NT2/D1 (cell line): Measurements from ENCODE around the gene KRTAP5-3.

Experiments
- DNase-seq: peaks from one replicate; pipeline ENCODE4 v3.0.0-alpha.2; 2011; ENCODE audit warnings: low read depth, low spot score
- H3K27me3 ChIP-seq: 2 replicates; pipeline ENCODE4 v1.6.0; 2011; ENCODE audit warnings: mild to moderate bottlenecking; ENCODE audit not compliant: insufficient read length, insufficient read depth
- H3K36me3 ChIP-seq: 2 replicates; pipeline ENCODE4 v1.6.1; 2011; ENCODE audit warnings: mild to moderate bottlenecking, low read length, mixed read lengths; ENCODE audit not compliant: insufficient read depth, insufficient read length
- H3K4me1 ChIP-seq: 2 replicates; pipeline ENCODE4 v1.5.1; 2011; ENCODE audit not compliant: insufficient read depth, insufficient read length
- H3K4me3 ChIP-seq: 2 replicates; pipeline ENCODE4 v1.5.1; 2011; ENCODE audit warnings: low read depth; ENCODE audit not compliant: insufficient read length
- H3K9ac ChIP-seq: 2 replicates; pipeline ENCODE4 v1.6.0; 2011; ENCODE audit warnings: low read depth; ENCODE audit not compliant: insufficient read length
- H3K9me3 ChIP-seq: 2 replicates; pipeline ENCODE4 v1.5.1; 2011; ENCODE audit warnings: mild to moderate bottlenecking, low read length; ENCODE audit not compliant: insufficient read depth
- SUZ12 ChIP-seq: IDR thresholded peaks from 2 replicates; pipeline ENCODE4 v1.6.1; 2011; ENCODE audit not compliant: insufficient read length, insufficient read depth; ENCODE audit errors: extremely low read depth
- YY1 ChIP-seq: IDR thresholded peaks from 2 replicates; pipeline ENCODE4 v1.6.1; 2011; ENCODE audit not compliant: insufficient read length, insufficient read depth
- ZNF274 ChIP-seq: IDR thresholded peaks from 2 replicates; pipeline ENCODE4 v1.6.1; 2011; ENCODE audit warnings: mild to moderate bottlenecking, low read depth, low read length

Gene KRTAP5-3

GRCh38 chr11:1572197-1573076 lies 35.8 kb downstream of the KRTAP5-3 start, which contains the start of gene DUSP8:
Gene DUSP8 (minus strand): TSS chr11:1572271. CDS start chr11:1565826, 6,445 bp downstream.
- no peaks in the 10 kb centered on the region for H3K9me3 ChIP-seq
- H3K9ac ChIP-seq, result peak within 1 kb of the TSS; percentile 90
- TF ChIP-seq ZNF274 (no peak), YY1 (no peak), SUZ12 (no peak)
- H3K36me3 ChIP-seq, result peaks cover 8% of the 10 kb centered on the region
- peaks cover 49% of the 10 kb centered on the region for H3K27me3 ChIP-seq
- peaks cover 39% of the 10 kb centered on the region for H3K4me1 ChIP-seq
- H3K4me3 ChIP-seq, result peak within 1 kb of the TSS; percentile 65
- peak; percentile 33 for DNase-seq

GRCh38 chr11:1571760-1572196 lies 36.5 kb downstream of the KRTAP5-3 start:
- H3K27me3 ChIP-seq, result peaks cover 47% of the 10 kb centered on the region
- H3K4me3 ChIP-seq, result peak overlapping the region; percentile 65
- peak overlapping the region; percentile 90 for H3K9ac ChIP-seq
- no peak for DNase-seq
- peaks cover 40% of the 10 kb centered on the region for H3K4me1 ChIP-seq
- peaks cover 11% of the 10 kb centered on the region for H3K36me3 ChIP-seq
- TF ChIP-seq SUZ12 (no peak), ZNF274 (no peak), YY1 (no peak)
- no peaks in the 10 kb centered on the region for H3K9me3 ChIP-seq

GRCh38 chr11:1570896-1571759 lies 37.1 kb downstream of the KRTAP5-3 start:
- H3K36me3 ChIP-seq, result peaks cover 11% of the 10 kb centered on the region
- peaks cover 43% of the 10 kb centered on the region for H3K4me1 ChIP-seq
- no peak for DNase-seq
- H3K9me3 ChIP-seq, result no peaks in the 10 kb centered on the region
- H3K9ac ChIP-seq, result peak overlapping the region; percentile 90
- H3K4me3 ChIP-seq, result peak overlapping the region; percentile 65
- H3K27me3 ChIP-seq, result peaks cover 44% of the 10 kb centered on the region
- no peak for TF ChIP-seq SUZ12
- TF ChIP-seq YY1, result no peak
- no peak for TF ChIP-seq ZNF274

GRCh38 chr11:1570531-1570895 lies 37.8 kb downstream of the KRTAP5-3 start:
- peak overlapping the region; percentile 70 for H3K9ac ChIP-seq
- H3K27me3 ChIP-seq, result peaks cover 41% of the 10 kb centered on the region
- no peak for DNase-seq
- peaks cover 13% of the 10 kb centered on the region for H3K36me3 ChIP-seq
- TF ChIP-seq YY1 (no peak), ZNF274 (no peak), SUZ12 (no peak)
- peaks cover 46% of the 10 kb centered on the region for H3K4me1 ChIP-seq
- peak overlapping the region; percentile 65 for H3K4me3 ChIP-seq
- H3K9me3 ChIP-seq, result no peaks in the 10 kb centered on the region

DNA sequence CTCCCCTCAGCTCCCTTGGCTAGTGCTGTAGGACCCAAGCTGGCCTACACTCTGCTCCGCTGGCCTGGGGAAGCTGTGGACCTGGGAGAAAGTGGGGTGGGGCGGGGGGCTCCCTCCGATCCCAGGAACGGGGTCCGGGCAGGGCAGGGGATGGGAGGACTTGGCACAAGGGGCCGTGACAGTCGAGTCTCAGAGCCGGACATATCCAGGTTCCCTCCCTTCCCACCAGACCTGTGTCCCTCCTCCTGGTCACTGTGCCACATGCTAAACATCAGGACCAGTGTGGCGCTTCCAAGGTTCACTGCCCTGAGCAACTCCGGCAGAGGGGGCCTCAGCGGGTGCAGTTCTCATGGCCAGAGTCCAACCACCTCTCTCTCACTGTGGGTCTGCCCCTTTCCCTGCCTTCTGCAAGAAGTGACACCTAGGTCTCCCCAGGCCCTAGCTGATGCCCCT lies 38.2 kb downstream of the KRTAP5-3 start:
- H3K4me1 ChIP-seq, result peaks cover 51% of the 10 kb centered on the region
- peaks cover 17% of the 10 kb centered on the region for H3K36me3 ChIP-seq
- peak overlapping the region; percentile 17 for H3K9ac ChIP-seq
- no peaks in the 10 kb centered on the region for H3K9me3 ChIP-seq
- DNase-seq, result no peak
- no peak overlapping the region for H3K4me3 ChIP-seq
- H3K27me3 ChIP-seq, result peaks cover 39% of the 10 kb centered on the region
- no peak for TF ChIP-seq SUZ12
- TF ChIP-seq YY1, result no peak
- TF ChIP-seq ZNF274, result no peak

DNA sequence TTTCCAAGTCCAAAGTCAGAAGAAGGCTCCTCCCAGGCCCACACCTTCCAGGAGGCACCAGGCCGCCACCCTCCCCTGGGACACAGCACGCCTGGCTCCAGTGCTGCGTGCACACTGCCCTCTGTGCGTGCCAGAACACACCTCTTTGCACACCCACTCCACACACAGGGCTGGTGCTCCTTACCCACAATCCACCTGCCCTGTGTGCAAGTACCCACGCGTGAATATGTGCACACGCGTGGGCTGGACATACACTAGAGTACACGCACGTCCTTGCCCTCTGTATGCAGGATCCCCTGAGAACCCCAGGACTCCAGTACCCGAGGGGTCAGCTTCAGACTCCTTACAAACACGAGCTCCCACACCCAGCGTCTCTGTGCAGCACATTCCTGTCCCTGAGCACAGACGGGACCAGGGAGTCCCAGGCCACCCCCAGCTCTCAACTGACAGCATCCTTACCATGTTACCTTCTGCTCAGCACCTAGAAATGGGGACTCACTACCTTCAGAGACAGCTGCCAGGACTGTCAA lies 38.9 kb downstream of the KRTAP5-3 start:
- H3K9ac ChIP-seq, result peak overlapping the region; percentile 38
- TF ChIP-seq YY1 (no peak), ZNF274 (no peak), SUZ12 (no peak)
- peaks cover 56% of the 10 kb centered on the region for H3K4me1 ChIP-seq
- DNase-seq, result no peak
- H3K9me3 ChIP-seq, result no peaks in the 10 kb centered on the region
- H3K4me3 ChIP-seq, result no peak overlapping the region
- H3K36me3 ChIP-seq, result peaks cover 19% of the 10 kb centered on the region
- peaks cover 36% of the 10 kb centered on the region for H3K27me3 ChIP-seq

GRCh38 chr11:1568441-1568911 lies 39.8 kb downstream of the KRTAP5-3 start:
- Histone ChIP-seq H3K4me3 (no peak overlapping the region), H3K27me3 (peaks cover 28% of the 10 kb centered on the region), H3K36me3 (peaks cover 25% of the 10 kb centered on the region), H3K9ac (no peak overlapping the region), H3K4me1 (peaks cover 58% of the 10 kb centered on the region), H3K9me3 (no peaks in the 10 kb centered on the region)
- TF ChIP-seq SUZ12, result no peak
- no peak for TF ChIP-seq YY1
- no peak for TF ChIP-seq ZNF274
- peak; percentile 56 for DNase-seq
